Measurements from ENCODE around the gene MKKS. TPM values are rescaled to one million over a fixed set of nuclear protein-coding genes. Genes with fewer than 3 reads are reported as not detected.
"Not testable (repeated sequence)": the region's sequence is repeated elsewhere in the genome, so short reads cannot be mapped to it uniquely, and the experiment has no call there.

Gene MKKS
- polyA plus RNA-seq, 1 donor = 19.7 TPM

GRCh38 chr20:10448270-10449156, 14.5 kb upstream of the MKKS start:
- DNase-seq (ENCODE audit: low read depth) = no peak

GRCh38 chr20:10447028-10447427, 13.0 kb upstream of the MKKS start:
- DNase-seq (ENCODE audit: low read depth) = no peak

GRCh38 chr20:10445758-10446157, 11.7 kb upstream of the MKKS start:
- DNase-seq (ENCODE audit: low read depth) = no peak

- no peak for DNase-seq (ENCODE audit: low read depth)
These were observed 9.9 kb upstream of the MKKS start for GRCh38 chr20:10443936-10444335.

GRCh38 chr20:10438217-10438616, 4.2 kb upstream of the MKKS start:
- DNase-seq (ENCODE audit: low read depth) = no peak

- DNase-seq (ENCODE audit: low read depth) = no peak
These were observed 2.2 kb upstream of the MKKS start for GRCh38 chr20:10436053-10436699.

GRCh38 chr20:10434832-10435812, 1.1 kb upstream of the MKKS start, which contains the start of gene SLX4IP:
TSS of gene SLX4IP (plus strand) at chr20:10435305. CDS start at chr20:10458205, 22,900 bp downstream.
- DNase-seq (ENCODE audit: low read depth) = peak; percentile 97

- peak; percentile 99 for DNase-seq (ENCODE audit: low read depth)
These were observed 427 bp upstream of the MKKS start for GRCh38 chr20:10434467-10434831.

GRCh38 chr20:10433014-10433622, 904 bp downstream of the MKKS start:
- DNase-seq (ENCODE audit: low read depth) = no peak

- no peak for DNase-seq (ENCODE audit: low read depth)
These were observed 1.9 kb downstream of the MKKS start for GRCh38 chr20:10432079-10432478.

GRCh38 chr20:10430704-10431103, 3.3 kb downstream of the MKKS start:
- no peak for DNase-seq (ENCODE audit: low read depth)

GRCh38 chr20:10430000-10430466, 4.0 kb downstream of the MKKS start:
- DNase-seq (ENCODE audit: low read depth) = no peak

- DNase-seq (ENCODE audit: low read depth) = no peak
These were observed 4.5 kb downstream of the MKKS start for GRCh38 chr20:10429443-10429981.

GRCh38 chr20:10428008-10428407, 6.0 kb downstream of the MKKS start:
- no peak for DNase-seq (ENCODE audit: low read depth)

GRCh38 chr20:10427060-10427692, 6.8 kb downstream of the MKKS start:
- DNase-seq (ENCODE audit: low read depth) = no peak

GRCh38 chr20:10423735-10424134, 10.3 kb downstream of the MKKS start:
- no peak for DNase-seq (ENCODE audit: low read depth)

GRCh38 chr20:10419550-10420133, 14.4 kb downstream of the MKKS start:
- no peak for DNase-seq (ENCODE audit: low read depth)

- not testable (repeated sequence) for DNase-seq (ENCODE audit: low read depth)
These were observed 16.8 kb downstream of the MKKS start for GRCh38 chr20:10417218-10417617.

GRCh38 chr20:10415013-10415650, 18.9 kb downstream of the MKKS start:
- DNase-seq (ENCODE audit: low read depth) = no peak

Measured in forelimb muscle (tissue), 1 donor.